ENCODE data around the gene LDB3. TPM values are rescaled to one million over a fixed set of nuclear protein-coding genes. Genes with fewer than 3 reads are reported as not detected.

Gene LDB3
- total RNA-seq, 2 experiments from 2014 or later: 0.05 to 0.08 TPM

- no peak overlapping the region for H3K27ac ChIP-seq (ENCODE audit: low read depth in 1 of 2, low read length in 2 of 2)
- Mint-ChIP-seq H3K27ac (no peak overlapping the region), H3K27me3 (peaks cover 10% of the 10 kb centered on the region), H3K4me3 (no peak overlapping the region), H3K36me3 (ENCODE audit: low read depth) (no peaks in the 10 kb centered on the region), H3K4me1 (ENCODE audit: low read depth) (peaks cover 5% of the 10 kb centered on the region), H3K9me3 (no peaks in the 10 kb centered on the region)
- intact Hi-C loops (cut with DNase I, micrococcal nuclease): loop anchor here in 1 of 2 experiments (10.0 kb wide), 2 partner anchors 279 to 459 kb away; partner anchors contain the start of gene ADIRF
- no peak for TF ChIP-seq CTCF (IDR thresholded peaks at IDR 0.05)
- H3K27me3 ChIP-seq (ENCODE audit: control insufficient read depth in 1 of 2, insufficient read depth in 2 of 2, low read length in 2 of 2): peaks cover 0 to 6% of the 10 kb centered on the region in 2 experiments
- peaks cover 6% of the 10 kb centered on the region for H3K4me1 ChIP-seq (ENCODE audit: insufficient read depth, low read length)
- DNase-seq (no peak), ATAC-seq (ENCODE audit: poor library complexity) (no peak)
- H3K36me3 ChIP-seq (ENCODE audit: insufficient read depth, low read length): no peaks in the 10 kb centered on the region
- no peak overlapping the region for H3K4me3 ChIP-seq (ENCODE audit: low read length)
- no peaks in the 10 kb centered on the region for H3K9me3 ChIP-seq (ENCODE audit: control insufficient read depth in 1 of 2, insufficient read depth in 1 of 2, low read length in 2 of 2)
- ChIA-PET CTCF (interaction anchor here (1.2 kb wide), 1 partner anchor 214 kb away, joined by 3 read pairs; no protein-coding TSS in a partner anchor), POLR2A (no interaction called here)
These were observed 17.1 kb downstream of the LDB3 start for GRCh38 chr10:86685416-86685815.

DNA sequence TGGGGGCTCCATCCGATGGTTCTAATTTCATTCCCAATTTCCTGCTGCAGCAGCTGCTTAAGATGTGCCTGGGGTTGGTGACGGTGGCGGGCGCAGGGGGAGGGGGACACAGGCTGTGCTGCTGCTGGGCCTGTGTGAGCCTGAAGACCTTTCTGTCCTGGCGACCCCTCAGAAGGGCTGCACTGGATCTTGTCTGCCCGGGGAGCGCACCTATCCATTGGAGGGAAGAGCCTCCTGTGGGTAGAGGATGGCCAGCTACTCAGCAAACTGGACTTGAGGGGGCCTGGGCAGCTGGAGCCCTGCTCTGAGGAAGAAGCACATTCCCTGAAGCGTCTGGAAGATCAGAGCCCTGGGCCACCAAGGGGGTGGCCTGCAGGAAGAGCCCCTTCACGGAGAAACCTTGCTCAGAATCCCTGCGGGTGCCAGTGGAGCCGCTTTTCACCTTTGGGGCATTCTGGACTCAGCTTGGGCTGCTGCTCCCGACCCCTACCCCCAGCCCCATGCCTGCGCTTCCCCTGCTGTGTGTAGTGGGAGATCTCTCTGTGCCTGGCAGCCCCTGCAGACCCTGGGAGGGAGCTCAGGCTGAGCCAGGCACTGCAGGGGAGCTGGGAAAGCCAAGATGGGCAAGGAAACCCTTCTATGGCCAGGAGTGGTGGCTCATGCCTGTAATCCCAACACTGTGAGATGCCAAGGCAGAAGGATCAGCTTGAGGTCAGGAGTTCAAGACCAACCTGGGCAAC lies 17.8 kb downstream of the LDB3 start:
- peaks cover 0 to 6% of the 10 kb centered on the region in 2 experiments for H3K27me3 ChIP-seq (ENCODE audit: control insufficient read depth in 1 of 2, insufficient read depth in 2 of 2, low read length in 2 of 2)
- ATAC-seq (ENCODE audit: poor library complexity): no peak
- DNase-seq: no peak
- ChIA-PET CTCF (no interaction called here), POLR2A (no interaction called here)
- Mint-ChIP-seq H3K4me3 (no peak overlapping the region), H3K27me3 (peaks cover 10% of the 10 kb centered on the region), H3K4me1 (ENCODE audit: low read depth) (peaks cover 5% of the 10 kb centered on the region), H3K27ac (no peak overlapping the region), H3K9me3 (no peaks in the 10 kb centered on the region), H3K36me3 (ENCODE audit: low read depth) (no peaks in the 10 kb centered on the region)
- H3K36me3 ChIP-seq (ENCODE audit: insufficient read depth, low read length): no peaks in the 10 kb centered on the region
- TF ChIP-seq CTCF (IDR thresholded peaks at IDR 0.05): no peak
- peaks cover 6% of the 10 kb centered on the region for H3K4me1 ChIP-seq (ENCODE audit: insufficient read depth, low read length)
- intact Hi-C loops (cut with DNase I, micrococcal nuclease): loop anchor here in 1 of 2 experiments (10.0 kb wide), 2 partner anchors 279 to 459 kb away; partner anchors contain the start of gene ADIRF
- H3K27ac ChIP-seq (ENCODE audit: low read depth in 1 of 2, low read length in 2 of 2): no peak overlapping the region
- H3K4me3 ChIP-seq (ENCODE audit: low read length): no peak overlapping the region
- no peaks in the 10 kb centered on the region for H3K9me3 ChIP-seq (ENCODE audit: control insufficient read depth in 1 of 2, insufficient read depth in 1 of 2, low read length in 2 of 2)

DNA sequence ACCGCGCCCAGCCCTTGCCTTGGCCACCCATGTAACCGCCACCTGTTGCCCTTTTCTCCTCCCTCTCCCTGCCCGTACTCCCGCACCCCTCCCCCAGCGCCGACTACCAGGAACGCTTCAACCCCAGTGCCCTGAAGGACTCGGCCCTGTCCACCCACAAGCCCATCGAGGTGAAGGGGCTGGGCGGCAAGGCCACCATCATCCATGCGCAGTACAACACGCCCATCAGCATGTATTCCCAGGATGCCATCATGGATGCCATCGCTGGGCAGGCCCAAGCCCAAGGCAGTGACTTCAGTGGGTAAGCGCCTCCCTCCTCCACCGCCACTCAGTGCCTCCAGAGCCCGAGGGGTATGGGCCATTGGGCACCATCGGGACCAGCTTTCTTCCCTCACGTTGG lies 18.7 kb downstream of the LDB3 start:
- H3K27me3 ChIP-seq (ENCODE audit: control insufficient read depth in 1 of 2, insufficient read depth in 2 of 2, low read length in 2 of 2): peaks cover 0 to 6% of the 10 kb centered on the region in 2 experiments
- H3K27ac Mint-ChIP-seq: no peak overlapping the region
- no peaks in the 10 kb centered on the region for H3K36me3 ChIP-seq (ENCODE audit: insufficient read depth, low read length)
- H3K36me3 Mint-ChIP-seq (ENCODE audit: low read depth): no peaks in the 10 kb centered on the region
- H3K9me3 Mint-ChIP-seq: no peaks in the 10 kb centered on the region
- intact Hi-C loops (cut with DNase I, micrococcal nuclease): loop anchor here in 1 of 2 experiments (10.0 kb wide), 2 partner anchors 278 to 458 kb away; partner anchors contain the start of gene ADIRF
- H3K4me1 Mint-ChIP-seq (ENCODE audit: low read depth): peaks cover 5% of the 10 kb centered on the region
- CTCF ChIA-PET: no interaction called here
- H3K4me1 ChIP-seq (ENCODE audit: insufficient read depth, low read length): peaks cover 6% of the 10 kb centered on the region
- ATAC-seq (ENCODE audit: poor library complexity) (no peak), DNase-seq (no peak)
- no peak overlapping the region for H3K27ac ChIP-seq (ENCODE audit: low read depth in 1 of 2, low read length in 2 of 2)
- no peak overlapping the region for H3K4me3 ChIP-seq (ENCODE audit: low read length)
- POLR2A ChIA-PET: no interaction called here
- peaks cover 10% of the 10 kb centered on the region for H3K27me3 Mint-ChIP-seq
- H3K9me3 ChIP-seq (ENCODE audit: control insufficient read depth in 1 of 2, insufficient read depth in 1 of 2, low read length in 2 of 2): no peaks in the 10 kb centered on the region
- no peak for TF ChIP-seq CTCF (IDR thresholded peaks at IDR 0.05)
- no peak overlapping the region for H3K4me3 Mint-ChIP-seq

Data from CD4-positive, alpha-beta T cell (primary cell).